Measurements from ENCODE around the gene USP24.
"Not testable (repeated sequence)": the region's sequence is repeated elsewhere in the genome, so short reads cannot be mapped to it uniquely, and the experiment has no call there.

The USP24 gene

GRCh38 chr1:55194851-55195250, 20.3 kb downstream of the USP24 start:
- no peak for DNase-seq

DNA sequence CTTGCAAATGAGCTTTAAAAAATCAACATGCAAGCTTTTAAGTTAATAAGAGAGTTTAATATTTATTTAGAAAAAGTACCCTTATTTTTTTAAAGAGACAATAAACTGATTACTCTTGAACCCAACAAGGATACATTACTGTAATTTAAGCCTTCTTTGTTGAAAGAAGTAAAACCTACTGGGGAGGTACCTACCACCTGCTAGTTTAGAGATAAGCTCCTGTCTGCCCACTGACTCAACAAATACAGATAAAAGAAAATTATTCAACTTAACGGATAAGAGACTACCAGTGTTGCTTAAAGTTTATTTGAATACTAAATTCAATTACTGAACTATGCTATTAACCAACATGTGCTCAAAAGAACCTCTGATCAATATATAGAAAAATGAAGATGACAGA, 23.1 kb downstream of the USP24 start:
- no peak for DNase-seq

GRCh38 chr1:55191219-55191952, 23.8 kb downstream of the USP24 start:
- DNase-seq: not testable (repeated sequence)

DNA sequence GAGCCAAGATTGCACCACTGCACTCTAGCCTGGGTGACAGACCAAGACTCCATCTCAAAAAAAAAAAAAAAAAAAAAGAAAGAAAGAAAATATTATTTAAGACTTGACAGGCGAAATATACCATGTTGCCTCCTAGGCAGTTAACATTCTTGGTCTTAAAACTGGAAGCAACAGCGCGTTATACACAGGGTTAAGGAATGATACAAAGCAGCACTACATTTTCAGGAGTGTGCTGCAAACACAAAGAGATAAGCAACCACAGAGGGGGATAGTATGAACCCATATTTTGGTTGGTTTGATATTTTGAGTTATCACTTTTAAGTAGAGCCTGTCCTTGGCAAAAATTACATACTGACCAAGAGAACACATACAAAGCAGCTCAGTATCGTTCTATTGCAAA, 25.1 kb downstream of the USP24 start:
- DNase-seq: no peak

- DNase-seq: no peak
These were observed 26.3 kb downstream of the USP24 start for GRCh38 chr1:55188909-55189308.

DNA sequence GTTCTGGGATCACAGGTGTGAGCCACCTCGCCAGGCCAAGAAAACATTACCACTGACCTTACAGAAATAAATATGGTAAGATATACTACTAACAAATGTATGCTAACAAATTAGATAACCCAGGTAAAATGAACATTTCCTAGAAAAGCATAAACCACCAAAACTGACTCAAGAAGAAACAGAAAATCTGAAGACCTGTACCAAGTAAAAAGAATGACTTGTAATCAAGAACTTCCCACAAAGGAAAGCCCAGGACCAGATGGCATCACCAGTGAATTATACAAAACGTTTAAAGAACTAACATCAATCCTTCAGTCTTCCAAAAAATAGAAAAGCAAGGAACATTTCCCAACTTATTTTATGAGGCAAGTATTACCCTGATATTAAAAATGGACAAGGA, 29.3 kb downstream of the USP24 start:
- DNase-seq: no peak

- no peak for DNase-seq
These were observed 30.3 kb downstream of the USP24 start for GRCh38 chr1:55184859-55185258.

DNA sequence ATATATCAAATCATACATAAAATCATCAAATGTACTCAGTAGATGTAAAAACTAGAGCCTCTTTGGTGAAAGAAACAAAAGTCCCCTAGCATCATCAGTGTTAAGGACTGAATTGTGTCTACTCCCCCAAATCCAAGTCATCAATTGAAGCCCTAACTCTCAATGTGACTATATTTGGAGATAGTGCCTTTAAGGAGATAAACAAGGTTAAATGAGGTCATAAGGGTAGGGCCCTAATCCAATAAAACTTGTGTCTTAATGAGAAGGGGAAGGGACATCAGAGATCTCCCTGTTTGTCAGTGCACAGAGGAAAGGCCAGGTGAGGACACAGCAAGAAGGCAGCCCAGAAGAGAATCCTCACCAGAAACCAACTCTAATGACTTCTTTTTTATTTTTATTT, 33.5 kb downstream of the USP24 start:
- DNase-seq: no peak

DNA sequence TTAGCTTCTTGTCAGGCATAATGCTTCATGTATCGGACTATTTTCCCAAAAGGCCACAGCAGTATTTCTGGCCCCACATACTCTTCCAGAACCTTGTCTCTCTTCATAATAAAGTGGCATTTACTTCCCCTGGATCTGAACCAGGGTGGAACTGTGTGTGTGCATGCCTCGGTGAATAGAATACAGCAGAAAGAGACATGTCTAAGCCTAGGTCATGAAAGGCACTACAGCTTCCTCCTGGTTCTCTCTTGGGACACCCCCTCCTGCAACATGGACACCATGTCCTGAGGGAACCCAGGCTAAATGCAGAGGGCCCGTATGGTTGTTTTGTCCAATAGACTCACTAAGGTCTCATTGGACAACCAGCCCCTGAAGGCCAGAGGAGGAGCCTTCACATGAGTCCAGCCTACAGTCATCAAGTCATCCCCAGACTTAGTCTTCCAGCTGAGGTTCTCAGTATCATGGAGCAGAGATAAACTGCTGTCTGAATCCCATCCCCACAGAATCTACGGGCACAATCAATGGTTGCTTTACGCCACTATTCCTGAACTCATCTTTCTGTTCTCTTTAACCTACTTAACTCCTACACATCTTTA, 35.0 kb downstream of the USP24 start:
- no peak for DNase-seq

GRCh38 chr1:55179177-55179835, 35.9 kb downstream of the USP24 start:
- no peak for DNase-seq

DNA sequence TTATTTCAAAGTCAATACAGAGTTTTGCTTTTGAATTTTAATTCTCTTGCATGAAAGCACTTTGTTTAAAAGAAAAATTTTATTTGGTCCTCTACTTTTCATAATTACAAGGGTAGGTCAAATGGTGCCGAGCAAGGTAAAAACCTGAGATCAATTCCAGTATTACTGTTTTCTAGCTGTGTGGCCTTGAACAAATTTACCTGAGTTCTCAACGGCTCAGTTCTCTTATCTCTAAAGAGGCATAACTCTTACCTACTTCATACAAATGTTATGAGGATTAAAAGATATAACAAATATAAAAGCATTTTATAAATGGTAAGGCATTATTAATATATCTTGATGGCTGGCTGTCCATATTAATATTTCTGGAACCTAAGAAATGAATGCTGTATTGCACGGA, 42.5 kb downstream of the USP24 start:
- DNase-seq: no peak

DNA sequence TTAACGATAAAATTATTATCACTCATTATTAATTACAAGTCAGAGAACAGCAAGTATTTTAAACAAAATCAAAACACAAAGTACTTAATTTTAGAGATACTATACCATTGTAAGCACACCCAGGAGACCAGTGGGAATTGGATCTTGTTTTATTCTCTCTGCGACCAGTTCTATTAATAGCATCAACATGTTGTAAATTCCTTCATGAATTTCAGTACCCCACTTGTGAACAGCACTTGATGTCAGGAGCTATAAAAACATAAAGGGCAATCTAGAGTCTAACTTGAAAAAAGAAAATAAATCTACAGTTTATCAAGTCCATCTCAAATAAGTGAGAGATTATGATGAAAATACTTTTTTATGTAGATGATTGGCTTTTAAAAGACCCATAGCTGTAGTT, 42.9 kb downstream of the USP24 start:
- DNase-seq: no peak

GRCh38 chr1:55171694-55172093, 43.5 kb downstream of the USP24 start:
- no peak for DNase-seq

- no peak for DNase-seq
These were observed 44.7 kb downstream of the USP24 start for GRCh38 chr1:55170426-55170825.

DNA sequence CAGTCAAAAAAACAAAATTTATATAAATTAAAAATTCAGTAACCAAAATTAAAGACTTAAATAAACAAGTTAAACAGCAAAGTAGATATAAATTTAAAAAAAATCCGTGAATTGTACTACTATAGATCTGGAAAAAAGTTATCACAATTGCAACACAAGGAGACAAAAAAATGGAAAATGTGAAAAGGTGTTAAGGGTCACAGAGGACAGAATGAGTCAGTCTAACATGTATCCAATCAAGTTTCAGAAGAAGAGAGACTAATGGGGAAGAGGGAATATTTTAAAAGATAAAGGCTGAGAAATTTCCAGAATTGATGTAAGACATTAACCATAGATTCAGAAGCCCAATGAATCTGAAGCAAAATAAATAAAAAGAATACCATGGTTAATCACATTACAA, 46.0 kb downstream of the USP24 start:
- no peak for DNase-seq

GRCh38 chr1:55168353-55168752, 46.8 kb downstream of the USP24 start:
- DNase-seq: no peak

DNA sequence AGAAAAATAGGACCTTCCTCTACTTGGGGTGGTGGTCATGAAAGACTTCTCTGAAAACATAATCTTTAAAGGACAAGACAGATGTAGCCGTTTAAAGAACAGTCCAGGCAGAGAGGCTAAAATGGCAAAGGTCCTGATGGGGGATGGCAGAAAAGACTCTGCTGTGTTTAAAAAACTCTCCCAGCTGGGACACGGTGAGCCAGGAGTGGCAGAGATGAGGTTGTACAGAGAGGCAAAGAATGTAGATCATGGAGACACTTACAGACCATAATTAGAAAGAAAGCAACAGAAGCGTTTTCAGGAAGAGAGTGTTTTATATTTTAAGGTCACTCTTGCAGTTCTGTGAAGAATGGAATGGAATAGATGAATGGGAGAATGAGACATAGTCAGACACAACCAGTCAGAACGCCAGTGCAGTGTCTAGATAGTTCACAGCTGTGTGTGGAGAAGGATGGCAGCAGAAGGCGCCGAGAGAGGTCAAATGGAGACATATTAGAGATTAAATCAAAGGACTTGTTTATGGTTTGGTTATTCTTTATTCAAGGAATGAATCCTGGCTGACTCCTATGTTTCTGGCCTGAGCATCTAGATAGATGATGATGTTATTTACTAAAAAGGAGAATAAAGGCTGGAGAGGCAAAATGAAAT, 47.8 kb downstream of the USP24 start:
- DNase-seq: no peak

DNA sequence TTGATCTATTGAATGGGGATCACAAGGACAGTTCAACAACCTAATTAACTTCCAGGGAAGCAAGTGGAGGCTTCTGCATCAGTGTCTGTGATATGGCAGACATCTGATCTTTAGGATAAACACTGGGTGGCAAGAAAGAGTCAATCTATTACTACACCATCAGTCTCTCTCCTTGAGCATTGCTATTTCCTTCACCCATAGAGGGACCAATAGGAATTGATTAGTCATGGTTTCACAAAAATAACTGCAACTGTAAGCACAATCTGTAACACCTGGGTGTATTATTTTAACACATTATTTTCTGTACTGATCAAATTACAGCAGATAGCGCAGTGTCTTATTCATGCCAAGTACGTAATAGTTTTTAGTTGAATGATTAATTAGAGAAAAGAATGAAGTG, 50.3 kb downstream of the USP24 start:
- DNase-seq: no peak

DNA sequence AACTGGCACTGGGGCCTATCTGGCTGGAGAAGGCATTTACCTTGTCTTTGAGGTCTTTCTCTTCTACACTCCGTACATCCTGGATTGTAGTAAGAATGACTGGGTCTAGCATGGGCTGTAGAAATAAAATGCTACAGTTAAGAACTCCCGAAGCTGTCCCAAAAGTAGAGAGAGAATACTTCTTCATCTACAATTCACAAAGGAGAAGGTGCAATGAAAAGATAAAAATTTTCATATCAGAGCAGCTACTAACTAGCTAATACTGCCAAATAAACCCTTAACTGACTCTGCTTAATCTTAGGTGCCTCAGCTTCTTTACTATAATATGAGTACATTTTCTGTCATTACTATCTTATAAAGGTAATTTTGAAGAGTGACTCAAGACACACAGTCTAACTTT, 55.6 kb downstream of the USP24 start:
- DNase-seq: no peak

DNA sequence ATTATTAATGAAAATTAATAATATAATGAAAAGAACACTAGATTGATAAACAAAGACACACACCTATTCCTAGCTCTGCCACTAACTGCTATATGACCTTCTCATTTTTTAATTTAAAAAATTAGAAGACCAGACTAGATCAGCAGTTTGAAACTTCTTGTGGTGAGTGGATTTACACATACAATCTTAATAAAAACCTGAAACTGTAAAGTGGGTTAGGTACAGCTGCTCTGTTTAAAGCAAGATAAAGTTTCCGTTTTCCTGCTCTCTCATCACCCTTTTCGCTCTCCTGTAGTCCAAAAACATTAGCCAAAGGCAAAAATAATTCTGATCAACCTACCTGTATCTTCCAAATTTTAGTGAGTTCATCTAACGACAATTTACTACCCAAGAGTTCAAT, 58.6 kb downstream of the USP24 start:
- DNase-seq: no peak

DNA sequence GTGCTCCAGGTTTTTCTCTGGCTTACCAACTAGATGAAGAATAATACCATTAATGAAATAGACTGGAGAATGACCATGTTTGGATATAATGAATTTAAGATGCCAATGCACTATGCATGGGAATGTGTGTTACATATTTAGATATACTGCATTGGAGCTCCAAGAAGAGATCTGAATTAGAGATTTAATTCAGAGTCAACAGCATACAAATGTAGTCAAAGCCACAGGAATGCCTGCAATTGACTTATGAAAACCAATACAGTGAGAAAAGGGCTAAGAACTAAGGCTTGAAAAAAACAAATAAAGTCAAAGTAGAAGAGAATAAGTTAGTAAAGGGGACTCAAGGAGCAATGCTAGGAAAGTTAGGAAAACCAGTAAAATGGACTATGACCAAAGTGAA, 59.1 kb downstream of the USP24 start:
- DNase-seq: no peak

DNA sequence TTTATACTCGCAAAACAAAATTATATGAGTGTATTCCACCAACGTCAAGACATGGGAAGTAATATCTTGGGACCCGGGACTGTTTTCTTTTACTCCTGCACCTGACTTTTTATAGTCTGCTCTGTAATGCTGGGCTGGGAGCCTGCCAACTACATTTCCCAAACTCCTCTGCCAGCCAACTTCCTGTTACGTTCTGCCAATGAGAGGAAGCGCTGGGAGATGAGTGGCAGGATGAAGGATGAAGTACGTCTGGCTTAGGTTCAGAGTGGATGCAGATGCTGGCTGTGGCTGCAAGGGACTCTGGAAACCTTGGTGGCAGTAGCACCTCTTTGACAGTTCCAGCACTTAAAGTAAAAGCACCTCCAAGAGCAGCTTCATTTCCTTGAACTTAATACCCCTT, 59.6 kb downstream of the USP24 start:
- no peak for DNase-seq

DNA sequence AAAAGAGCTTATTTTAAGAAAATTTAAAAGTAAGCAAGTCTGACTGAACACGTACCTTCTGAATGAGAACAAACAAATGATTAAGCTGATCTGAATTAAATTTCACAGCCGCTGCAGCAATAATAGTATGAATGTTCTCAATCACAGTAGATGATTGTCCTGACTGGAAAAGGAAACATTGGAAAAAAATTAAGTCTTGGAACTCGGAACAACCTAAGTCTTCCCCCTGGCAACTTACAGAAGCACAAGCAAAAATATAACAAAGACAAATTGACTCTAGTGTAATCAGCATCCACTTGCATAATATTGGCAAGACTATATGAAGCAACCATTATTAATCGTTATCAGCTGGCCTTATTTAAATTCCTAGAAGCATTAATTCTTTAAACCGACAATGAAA, 60.5 kb downstream of the USP24 start:
- no peak for DNase-seq

- no peak for DNase-seq
These were observed 62.1 kb downstream of the USP24 start for GRCh38 chr1:55153031-55153430.
